Femur (tissue), 1 donor: Measurements from ENCODE around the gene BMERB1.
A peak's percentile ranks its signal among the peaks of the same experiment; 100 is the strongest.

ENCODE experiments used
- DNase-seq: peaks from one replicate; pipeline ENCODE4 v3.0.0-alpha.2; 2017

BMERB1 gene

DNA sequence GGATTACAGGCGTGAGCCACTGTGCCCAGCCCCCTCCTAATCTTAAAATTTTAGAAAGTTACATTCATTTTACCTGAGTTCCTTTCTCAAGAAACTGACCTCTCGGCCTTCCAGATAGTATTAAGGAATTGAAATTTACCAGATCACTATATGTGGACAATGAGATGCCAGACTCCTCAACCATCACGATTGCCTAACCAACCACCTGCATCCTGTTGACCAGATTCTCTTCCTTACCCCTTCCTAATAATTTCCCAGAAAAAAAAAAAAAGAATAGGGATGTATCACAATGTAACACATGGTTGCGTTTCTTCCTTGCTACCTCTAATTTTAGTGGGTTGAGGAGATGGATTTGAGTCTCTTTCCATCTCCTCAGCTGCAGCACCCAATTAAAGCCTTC lies 72.1 kb downstream of the BMERB1 start:
- no peak for DNase-seq

- DNase-seq = peak; percentile 69
These were observed 73.0 kb downstream of the BMERB1 start for GRCh38 chr16:15507301-15507958.

- DNase-seq = no peak
These were observed 73.7 kb downstream of the BMERB1 start for GRCh38 chr16:15507959-15508627.

DNA sequence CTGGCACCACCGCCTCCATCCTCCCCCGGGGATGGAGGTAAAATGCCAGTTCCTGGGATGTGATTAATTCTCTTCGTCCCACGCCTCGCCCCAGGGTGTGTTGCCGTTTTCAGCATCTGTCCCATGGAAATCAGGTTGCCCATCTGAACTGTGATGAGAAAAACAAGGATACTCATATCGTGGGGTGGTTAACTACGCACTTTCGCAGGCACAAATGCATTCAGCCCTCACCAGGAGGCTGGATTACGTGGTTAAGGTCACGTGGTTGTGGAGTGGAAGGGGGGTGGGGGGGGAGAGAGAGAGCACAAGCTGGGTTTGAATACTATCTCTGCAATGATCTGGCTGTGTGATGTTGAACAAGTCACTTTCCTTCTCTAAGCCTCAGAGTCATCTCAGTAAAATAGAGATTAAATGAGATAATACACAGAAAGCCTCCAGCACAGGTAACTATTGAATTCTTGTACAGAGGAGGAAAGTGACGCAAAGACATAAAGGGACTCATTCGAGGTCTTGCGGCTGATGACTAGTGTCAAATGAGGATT lies 74.7 kb downstream of the BMERB1 start:
- DNase-seq = no peak

GRCh38 chr16:15509593-15510535 lies 75.5 kb downstream of the BMERB1 start:
- DNase-seq = peak; percentile 52

GRCh38 chr16:15510992-15511391 lies 76.6 kb downstream of the BMERB1 start:
- DNase-seq = no peak

DNA sequence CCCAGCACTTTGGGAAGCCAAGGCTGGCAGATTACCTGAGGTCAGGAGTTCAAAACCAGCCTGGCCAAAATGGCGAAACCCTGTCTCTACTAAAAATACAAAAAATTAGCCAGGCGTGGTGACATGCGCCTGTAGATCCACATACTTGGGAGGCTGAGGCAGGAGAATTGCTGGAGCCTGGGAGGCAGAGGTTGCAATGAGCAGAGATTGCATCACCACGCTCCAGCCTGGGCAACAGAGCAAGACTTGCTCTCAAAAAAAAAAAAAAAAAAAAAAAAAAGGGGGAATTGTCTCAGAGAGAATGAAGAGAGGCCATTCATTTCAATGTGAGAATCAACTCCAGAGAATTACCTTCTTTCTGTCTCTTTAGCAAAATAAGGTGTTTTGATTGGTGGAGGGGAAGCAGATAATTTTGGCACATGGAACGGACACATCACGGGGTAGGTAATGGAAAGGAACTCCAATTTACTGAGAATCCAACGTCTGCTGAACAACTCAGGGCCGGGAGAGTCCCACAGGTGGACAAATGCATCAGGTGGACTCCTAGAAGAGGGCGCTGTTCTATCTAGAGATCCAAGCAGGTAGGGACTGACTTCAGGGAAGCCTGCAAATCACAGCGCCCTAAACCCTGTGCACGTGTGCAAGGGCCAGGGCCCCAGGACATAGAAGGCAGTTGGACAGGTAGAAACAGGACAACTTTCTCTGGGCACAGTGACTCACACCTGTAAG lies 77.5 kb downstream of the BMERB1 start:
- DNase-seq = no peak

- DNase-seq = no peak
These were observed 78.8 kb downstream of the BMERB1 start for GRCh38 chr16:15513156-15513555.

- no peak for DNase-seq
These were observed 81.6 kb downstream of the BMERB1 start for GRCh38 chr16:15515992-15516391.

GRCh38 chr16:15516609-15517008 lies 82.2 kb downstream of the BMERB1 start:
- DNase-seq = no peak

- DNase-seq = no peak
These were observed 83.5 kb downstream of the BMERB1 start for GRCh38 chr16:15517743-15518377.

DNA sequence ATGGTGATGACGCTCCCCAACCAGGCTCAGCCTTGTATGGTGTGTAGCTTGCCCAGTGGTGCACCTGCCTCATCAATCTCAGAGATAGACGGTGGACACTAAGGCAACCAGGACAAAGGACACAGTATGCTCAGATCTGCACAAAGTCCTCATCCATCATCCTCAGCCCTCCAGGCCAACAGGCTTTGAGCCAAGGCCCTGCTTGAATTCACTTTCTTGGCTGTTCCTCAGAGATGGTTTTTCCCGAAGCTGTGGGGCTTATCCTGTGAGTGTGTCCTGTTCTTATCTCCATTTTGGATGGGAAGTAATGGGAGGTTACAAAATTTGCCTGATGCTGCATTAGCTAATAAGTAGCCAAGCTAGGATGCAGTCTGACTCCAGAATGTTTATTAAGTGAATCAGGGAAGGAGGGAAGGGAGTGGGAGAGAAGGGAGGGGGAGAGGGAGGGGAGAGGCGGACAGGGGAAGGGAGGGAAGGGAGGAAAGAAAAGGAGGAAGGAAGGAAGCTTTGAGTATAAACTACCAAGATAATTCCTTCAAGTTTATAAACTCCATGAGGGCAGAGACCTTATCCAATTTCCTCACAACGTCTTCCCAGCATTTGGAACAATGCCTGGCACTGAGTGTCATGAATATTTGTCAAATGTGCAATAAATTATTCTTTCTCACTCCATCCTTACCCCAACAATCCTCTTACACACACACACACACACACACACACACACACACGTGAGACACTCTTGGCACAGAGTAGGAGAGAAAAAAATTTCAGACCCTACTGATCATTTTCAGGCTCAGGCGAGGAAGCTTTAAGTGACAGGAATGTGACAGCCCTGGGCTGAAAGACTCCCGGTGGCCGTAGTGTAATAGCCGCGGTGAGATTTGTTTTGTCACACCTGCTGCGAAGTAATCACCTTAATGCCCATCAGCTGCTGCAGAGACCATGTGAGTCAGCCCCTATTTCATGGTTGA lies 84.3 kb downstream of the BMERB1 start:
- peak; percentile 57 for DNase-seq

DNA sequence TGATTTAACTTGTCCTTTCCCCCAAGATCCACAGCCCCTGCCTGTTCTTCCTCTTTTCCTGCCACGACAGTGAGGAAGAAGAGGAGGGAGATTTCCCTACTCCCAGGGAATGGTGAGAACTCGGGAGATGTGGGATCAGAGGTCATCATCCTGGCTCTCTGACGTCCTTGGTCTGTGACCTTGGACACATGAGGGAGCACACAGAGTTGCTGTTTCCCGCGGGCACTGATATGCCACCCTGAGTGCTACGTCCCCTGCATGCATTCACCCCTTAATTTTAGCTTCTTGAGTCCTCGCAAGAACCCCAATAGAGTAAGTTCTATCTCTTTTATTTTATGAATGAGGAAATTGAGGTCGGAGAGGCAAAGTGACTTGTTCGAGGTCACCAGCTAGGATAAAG lies 85.4 kb downstream of the BMERB1 start:
- no peak for DNase-seq

DNA sequence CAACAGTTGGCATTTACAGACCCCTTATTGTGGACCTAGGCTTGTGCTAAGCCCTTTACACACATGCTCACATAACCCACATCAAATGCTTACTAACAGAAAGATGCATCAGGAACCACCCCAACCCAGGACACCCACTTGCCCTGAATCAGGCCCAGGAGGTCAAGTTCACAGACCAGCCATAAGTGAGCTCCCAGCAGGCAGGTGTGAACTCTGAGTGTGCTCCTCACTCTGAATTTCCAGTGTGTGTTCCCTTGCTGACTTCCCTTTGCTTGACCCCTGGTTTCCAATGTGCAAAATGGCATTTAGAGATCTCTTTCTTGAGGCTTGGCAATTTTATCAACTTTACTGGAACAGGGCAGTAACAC lies 87.0 kb downstream of the BMERB1 start:
- DNase-seq = no peak

DNA sequence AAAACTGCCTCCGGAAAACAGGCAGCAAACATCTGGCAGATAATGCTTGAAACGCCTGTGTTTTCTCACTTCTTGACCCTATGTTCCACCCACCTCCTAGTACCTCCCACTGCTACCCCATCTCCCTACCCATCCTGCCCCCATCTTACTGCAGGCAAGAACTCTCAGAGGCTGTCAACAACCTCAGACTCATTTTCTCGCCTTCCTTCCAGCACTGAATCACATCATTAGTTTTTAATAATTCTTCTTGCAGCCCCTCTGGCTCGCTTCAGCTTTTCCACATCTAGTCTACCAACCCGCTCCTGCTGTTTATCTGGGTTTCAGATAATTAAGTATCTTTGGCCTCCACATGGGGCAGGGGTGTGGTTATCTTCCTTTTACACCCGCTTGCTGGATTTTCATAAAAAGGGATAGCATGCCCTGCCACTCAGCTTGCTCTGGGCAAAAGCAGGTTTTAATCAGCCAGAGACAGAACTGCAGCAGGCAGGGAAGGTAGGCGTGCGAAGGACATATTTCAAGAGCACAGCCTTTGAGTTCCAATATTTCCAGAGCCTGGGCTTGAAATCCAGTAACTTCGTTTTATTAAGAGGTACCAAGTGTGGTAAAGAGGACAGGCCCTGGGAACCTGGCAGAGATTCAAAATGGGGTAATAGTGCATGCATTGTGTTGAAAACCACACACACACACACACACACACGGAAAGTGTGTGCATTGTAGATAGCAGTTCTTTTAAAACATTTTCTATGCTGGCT lies 87.5 kb downstream of the BMERB1 start:
- no peak for DNase-seq

DNA sequence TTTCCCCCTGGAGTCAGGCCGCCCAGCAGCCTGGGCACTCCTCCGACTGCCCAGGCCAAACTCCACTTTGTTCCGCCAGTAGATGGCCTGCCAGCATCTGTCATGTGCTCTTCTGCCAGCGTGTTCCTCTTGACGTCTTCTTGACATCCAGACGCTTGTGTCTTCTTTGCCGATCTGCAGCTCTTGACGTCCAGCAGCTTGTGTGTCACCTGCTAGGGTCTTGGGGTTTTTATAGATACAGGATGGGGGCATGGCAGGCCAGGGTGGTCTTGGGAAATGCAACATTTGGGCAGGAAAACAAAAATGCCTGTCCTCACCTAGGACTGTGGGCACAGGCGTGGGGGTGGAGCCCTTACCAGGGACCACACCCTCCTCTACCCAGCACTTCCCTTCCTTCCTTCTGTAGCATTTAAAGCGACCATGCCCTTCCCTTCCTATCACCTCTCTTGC lies 88.7 kb downstream of the BMERB1 start:
- DNase-seq = peak; percentile 38

DNA sequence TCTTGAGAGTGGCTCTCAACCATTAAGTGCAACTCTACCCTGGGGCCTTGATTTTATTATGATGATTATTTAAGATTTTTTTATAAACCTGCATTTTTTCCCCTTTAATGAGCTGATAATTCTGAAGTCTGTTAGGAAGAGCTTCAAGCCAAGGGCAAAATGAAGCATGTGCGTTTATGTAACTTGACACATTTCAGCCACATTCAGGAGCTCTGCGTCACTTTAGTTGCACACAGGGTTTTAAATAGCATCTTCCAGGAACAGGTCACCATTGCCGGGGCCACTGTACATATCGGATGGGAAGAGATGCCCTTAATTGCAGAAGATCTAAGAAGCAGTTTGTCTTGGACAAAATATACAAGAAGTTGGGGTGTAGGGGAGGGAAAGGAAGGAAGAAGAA lies 89.6 kb downstream of the BMERB1 start:
- no peak for DNase-seq

DNA sequence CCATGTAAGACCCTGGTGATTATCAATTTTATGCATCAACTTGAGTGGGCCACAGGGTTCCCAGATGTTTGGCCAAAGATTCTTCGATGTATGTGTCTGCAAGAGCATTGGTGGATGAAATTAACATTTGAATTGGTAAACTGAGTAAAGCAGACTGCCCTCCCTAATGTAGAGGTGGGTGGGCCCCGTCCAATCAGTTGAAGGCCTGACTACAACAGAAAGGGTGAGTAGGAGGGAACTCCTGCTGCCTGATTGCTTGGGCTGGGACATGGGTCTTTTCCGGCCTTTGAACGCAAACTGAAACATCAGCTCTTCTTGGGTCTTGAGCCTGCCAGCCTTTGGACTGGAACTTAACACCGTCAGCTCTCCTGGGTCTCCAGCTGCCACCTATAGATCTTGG lies 90.6 kb downstream of the BMERB1 start:
- DNase-seq = no peak

GRCh38 chr16:15526097-15526496 lies 91.7 kb downstream of the BMERB1 start:
- no peak for DNase-seq

- DNase-seq = no peak
These were observed 92.3 kb downstream of the BMERB1 start for GRCh38 chr16:15526731-15527130.
